GM18907 (cell line): ENCODE data around the gene SLC18A3.

Experiments used
- ATAC-seq: cut with Tn5 transposase; IDR thresholded peaks from one replicate; pipeline ENCODE4 v1.9.1; 2021; ENCODE audit warnings: mild to moderate bottlenecking, moderate library complexity; ENCODE audit not compliant: unreplicated experiment

The SLC18A3 gene

DNA sequence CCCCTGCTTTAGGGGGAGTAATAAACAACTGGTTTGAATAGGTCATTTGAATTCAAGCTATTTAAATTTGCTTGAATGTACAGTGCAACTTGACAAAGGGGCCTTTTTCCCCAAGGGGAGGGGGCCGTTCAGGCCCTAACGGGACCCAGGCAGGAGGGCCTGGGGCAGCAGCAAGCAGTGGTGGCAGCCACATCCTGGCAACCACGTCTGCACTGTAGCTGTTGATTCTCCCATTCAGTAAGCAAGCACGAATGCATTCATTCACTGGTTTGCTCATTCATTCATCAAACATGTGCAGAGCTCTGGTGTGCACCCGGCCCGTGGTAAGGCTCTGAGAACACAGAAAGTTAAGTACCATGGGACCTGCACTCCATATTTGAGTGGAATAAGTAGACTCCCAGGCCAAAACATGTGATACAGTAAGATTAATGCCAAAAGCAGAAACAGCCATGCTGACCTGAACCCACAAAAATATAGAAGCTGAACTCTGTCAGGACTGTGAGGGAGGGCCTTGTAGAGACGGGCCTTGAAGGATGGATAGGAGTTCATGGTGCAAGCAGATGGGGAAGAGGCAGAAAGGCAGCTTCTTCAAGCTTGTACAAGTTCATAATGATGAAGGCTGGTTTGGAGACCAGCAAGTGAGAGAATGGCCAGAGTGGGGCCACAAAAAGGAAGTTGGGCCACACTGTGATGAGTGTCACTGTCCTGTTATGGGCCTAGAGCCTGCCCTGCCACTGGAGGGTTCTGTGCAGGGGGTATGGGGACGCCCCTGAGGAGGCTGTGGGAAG, 40.0 kb downstream of the SLC18A3 start:
- ATAC-seq: no peak

DNA sequence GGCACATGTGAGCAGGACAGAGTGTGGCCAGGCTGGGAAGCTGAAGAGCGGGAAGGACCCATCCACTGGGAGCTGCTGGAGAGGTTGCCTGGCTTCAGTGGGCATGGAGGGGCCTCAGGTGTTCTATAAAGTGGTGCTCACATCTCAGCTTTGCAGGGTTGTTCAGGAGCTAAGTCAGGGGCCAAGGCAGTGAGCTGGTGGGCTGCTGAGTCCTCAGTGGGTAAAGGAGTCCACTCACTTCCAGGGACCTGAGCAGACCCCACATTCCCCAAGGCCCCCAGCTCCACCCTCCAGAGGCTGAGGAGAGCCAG, 40.6 kb downstream of the SLC18A3 start:
- ATAC-seq: no peak

DNA sequence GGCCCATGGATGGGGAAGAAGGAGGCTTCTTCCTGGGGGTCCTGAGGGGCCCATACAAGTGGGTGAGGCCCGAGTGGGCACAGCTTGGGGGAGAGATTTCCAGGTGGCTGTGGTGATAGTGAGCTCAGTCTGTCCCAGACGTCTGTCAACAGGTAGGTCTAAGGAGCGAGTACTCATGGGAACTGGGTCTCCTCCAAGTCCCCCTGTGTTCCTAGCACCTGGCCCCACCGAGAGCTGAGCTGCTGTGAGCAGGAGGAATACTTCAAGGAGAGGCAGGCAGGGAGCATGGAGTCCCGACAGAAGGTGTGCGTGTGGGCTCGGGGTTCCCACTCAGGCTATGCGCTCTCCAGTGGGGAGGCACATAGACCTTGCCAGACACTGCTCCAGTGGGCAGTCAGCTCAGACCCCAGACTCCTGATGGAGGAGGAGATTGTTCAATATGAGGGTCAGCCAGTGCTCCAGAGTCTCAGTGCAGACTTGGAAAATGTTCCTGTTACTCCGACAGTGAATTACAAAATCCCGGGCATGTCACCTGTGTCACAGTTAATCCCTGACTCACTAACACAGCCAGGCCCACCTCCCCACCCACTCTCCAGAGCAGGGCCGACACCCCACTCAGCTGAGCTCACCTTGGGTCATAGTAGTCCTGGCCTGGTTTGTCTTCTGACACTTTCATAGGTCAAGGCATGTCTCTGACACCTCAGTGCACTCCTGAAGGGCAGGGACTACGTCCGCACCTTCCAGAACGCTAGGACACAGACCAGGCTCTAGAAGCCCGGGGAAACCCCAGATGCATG, 41.1 kb downstream of the SLC18A3 start:
- no peak for ATAC-seq

DNA sequence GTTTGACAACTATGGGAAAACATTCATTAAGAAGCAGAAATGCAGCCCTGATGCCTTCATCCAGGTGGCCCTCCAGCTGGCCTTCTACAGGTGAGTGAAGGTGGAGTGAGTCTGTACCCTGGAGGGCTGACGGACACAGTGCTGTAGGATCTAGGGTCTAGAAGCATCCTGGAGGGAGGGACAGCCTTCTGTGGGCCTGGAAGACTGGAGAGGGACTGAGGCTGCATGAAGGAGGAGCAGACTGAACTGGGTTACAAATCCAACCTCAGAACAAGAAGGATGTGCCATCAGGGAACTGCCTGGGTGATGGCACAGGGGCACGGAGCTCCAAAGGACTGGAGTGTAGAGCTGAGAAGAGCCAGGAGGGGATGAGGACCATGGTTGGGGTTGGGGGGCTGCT, 41.8 kb downstream of the SLC18A3 start:
- ATAC-seq: no peak

DNA sequence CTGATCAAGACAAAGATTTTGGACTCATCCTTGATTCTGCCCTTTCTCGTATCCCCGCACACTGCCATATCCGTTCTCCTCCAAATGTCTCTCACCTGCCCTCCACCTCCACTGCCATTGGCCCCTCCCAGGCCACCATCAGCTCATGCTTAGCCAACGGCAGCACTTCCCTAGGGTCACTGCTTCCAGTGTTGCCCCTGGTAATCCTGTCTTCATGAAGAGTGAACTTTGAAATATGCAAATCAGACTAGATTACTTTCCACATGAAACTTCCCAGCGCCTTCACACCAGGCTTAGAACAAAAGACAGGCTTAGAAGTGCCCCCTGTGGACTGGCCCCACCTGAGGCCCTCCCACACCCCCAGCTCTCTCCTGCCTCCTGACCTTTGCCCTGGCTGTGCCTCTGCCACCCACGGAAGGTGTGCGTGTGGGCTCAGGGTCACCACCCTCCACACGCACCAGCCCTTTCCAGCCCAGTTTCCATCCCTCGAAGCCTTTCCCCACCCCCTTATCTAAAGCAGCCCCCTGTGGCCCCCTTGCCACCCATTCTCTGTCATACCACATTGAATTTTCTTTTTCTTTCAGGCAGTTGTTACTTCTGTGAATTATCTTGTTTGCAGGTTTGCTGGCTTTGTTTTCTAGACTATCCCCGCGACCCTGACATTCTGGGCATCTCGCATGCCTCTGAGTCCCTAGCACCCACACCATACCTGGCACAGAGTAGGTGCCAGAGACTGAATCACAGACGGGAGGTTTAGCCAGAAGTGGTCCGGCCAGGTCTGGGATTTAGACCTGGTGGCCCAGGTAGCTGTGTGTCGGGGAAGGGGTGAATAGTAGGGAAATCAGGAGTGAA, 42.5 kb downstream of the SLC18A3 start:
- no peak for ATAC-seq

DNA sequence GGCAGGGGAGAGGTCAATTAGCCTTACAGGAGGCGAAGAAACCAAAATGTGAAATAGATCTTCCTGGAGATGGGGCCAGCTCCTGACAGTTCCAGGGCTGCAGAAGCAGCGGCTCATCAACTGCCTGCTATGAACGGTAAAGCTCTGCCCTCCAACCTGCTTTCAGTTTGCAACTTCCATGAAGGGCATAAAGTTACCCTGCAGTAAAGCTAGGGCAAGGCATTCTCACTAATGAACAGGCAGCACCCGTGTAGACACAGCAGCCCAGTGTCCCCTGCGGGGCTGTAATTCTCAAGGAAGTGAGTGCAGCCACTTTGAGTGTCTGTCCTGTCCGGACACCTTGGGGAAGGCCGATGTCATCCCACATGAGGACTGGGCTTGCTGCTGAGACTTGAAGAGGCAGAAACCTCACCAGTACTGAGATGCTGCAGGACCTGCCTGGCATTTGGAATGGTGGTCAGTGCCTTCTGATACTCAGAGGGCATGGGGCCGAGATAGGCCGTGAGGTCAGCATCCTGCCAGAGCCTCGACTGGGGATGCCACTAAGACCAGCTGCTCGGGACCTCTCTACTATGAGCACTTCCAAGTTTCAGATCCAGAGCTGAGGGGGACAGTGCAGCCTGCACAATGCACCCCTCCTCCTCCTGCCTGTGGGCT, 43.3 kb downstream of the SLC18A3 start:
- no peak for ATAC-seq

DNA sequence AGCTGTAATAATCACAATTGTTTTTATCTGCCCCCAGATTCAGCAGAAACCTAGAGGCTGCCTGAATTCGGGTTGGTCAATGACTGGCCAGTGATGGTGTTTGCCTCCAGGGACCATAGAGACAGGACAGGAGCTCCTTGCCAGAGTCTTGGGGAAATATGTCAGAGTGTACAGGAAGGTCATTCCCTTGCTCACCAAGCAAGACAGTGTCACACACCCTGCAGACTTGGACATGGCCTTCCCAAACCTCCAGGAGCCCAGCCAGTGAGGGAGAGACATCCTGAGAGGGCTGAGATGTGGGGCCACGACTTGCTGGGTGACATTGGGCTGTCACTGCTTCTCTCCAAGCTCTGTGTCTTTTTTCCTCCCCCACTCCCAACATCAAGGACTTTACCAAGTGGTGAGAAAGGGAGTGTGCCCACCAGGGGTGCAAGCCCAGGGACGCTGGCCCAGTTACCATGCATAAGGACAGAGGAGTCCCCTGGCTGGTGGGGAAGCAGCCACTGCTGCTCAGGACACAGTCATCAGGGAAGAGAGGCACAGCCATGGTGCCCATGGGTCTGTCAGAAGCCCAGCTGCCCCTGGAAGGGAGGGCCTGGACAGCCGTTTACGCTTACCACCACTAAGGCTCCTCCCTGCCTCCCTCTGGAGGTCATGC, 44.1 kb downstream of the SLC18A3 start:
- ATAC-seq: no peak

DNA sequence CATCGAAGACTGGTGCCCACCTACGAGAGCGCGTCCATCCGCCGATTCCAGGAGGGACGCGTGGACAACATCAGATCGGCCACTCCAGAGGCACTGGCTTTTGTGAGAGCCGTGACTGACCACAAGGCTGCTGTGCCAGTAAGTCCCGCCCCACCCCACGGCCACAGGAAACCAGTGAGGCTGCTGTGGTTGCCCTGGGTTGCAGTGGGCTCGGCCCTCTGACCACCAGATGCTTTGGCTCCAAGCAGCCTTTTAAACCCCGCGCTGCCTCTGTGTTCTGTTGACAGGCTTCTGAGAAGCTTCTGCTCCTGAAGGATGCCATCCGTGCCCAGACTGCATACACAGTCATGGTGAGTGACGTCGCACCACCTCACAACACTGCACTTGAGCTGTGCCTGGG, 45.0 kb downstream of the SLC18A3 start:
- no peak for ATAC-seq

DNA sequence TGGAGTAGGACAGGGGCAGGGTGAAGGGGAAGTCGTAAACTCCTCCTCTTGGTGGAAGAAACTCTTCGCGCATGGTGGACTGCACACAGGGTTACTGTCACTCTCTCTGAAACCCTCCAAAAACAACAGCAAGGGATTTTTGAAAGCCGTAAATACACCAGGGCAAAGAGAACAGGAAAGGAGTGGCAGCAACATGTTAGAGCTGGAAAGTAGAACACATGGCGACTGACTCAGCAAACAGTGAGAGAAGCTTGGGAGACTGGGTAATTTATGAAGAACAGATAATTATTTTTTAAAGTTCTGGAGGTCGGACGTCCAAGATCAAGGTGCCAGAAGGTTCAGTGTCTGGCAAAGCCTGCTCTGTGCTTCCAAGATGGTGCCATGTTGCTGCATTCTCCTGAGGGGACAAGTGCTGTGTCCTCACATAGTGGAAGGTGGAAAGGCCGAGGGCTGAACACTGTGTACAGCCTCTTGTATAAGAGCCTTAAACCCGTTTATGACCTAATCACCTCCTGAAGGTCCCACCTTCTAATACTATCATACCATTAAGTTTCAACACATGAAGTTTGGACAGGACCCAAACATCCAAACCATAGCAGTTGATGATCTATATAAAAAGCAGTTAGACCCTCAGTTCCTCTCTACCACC, 46.9 kb downstream of the SLC18A3 start:
- no peak for ATAC-seq

DNA sequence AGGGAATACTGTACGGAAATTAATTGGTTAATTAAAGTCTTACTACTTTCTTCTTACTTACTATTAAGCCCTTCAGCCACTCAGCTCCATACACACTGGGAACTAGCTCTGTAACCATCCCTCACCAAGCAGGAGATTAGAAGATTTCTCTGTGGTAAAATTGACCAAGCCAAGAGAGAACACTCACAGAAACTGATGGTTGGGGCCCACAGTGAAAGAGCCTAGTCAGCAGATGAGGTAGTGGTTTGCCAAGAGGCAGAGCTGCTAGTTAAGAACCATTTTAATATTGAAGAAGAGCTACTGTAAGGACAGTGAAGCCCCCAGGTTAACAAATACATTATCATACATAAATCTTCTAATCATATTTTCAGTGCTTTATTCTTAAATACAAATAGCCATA, 47.5 kb downstream of the SLC18A3 start:
- no peak for ATAC-seq

DNA sequence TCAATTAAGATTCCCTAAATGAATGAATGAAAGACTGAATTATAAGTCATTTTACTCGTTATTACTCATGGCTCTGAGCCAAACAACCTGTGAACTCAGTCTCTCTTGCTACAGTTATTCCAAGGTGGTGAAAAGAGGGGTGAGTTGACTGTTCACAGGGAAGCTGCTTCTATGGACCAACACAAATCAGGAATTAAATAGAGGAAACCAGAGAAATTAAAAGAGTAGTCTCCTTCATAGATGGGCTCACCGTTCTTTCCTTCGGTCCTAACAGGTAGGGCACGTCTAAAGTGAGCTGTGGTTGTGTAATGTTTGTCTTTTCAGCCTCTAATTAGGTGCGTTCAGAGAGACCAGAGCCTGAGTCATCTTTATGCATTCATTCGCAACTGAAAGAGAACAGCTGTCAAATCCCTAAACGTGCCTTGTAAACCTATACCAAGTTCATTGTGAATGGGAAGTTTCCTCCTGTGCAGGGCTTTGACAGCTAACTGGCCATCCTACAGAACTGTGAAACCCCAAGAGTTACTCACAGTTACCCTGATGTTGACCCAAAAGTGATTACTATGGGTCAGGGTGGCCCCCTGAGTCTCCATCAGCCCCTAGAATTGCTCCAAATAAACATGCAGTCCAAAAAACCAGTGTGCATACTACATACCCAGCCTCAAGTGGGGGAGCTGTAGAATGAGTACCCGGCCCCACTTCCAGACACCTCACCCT, 51.2 kb downstream of the SLC18A3 start:
- no peak for ATAC-seq
